Measurements from ENCODE around the gene HSD17B12. TPM values are rescaled to one million over a fixed set of nuclear protein-coding genes. Genes with fewer than 3 reads are reported as not detected.
"Not testable (repeated sequence)": the region's sequence is repeated elsewhere in the genome, so short reads cannot be mapped to it uniquely, and the experiment has no call there.

HSD17B12 gene
- total and polyA plus RNA-seq, 4 donors, result 87.9 to 172 (median 89.8) TPM

DNA sequence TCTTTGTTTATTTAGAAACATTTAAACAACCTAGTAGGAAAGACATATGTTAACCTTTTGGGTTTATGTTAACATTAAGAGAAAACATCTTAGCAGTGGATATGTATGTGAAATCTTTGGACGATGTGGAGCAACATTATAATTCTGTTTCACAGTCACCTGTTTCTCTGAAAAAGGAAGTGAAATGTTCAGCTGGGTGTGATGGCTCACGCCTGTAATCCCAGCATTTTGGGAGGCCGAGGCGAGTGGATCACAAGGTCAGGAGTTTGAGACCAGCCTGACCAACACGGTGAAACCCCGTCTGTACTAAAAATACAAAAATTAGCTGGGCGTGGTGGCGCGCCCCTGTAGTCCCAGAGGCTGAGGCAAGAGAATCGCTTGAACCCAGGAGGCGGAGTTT, 1.5 kb downstream of the HSD17B12 start:
- not testable (repeated sequence) for H3K27me3 ChIP-seq (ENCODE audit: control insufficient read depth, insufficient read depth, low read length); DNase-seq (ENCODE audit: low read depth in 4 of 6, low spot score in 6 of 6); H3K36me3 ChIP-seq (ENCODE audit: control insufficient read depth, insufficient read depth, low read length); H3K9me3 ChIP-seq (ENCODE audit: control insufficient read depth, insufficient read depth, low read length); H3K27ac ChIP-seq (ENCODE audit: low read depth, low read length)
- Histone ChIP-seq H3K4me3 (ENCODE audit: low read depth, low read length) (peak overlapping the region; percentile 99), H3K4me1 (ENCODE audit: control insufficient read depth, insufficient read depth, low read length) (peaks cover 11% of the 10 kb centered on the region)
- WGBS (ENCODE audit: insufficient coverage), result 94% methylated on average over 8 of the region's 11 CpGs

DNA sequence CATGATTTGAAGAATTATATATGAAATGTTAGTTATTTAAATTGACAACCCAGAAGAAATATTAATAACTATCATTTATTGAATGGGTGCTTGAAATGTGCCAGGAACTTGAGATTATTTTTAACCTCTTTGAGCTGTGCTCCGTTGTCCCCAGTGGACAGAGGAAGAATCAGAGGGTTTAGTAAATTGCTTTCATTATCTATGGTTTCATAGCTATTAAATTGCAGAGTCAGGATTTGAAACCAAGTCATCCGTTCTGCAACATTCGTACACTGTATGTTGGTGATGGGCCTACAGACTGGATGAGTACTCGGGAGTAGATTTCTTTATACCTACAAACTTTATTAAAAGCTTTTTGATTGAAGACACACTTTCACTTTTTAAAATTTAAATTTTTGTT, 4.9 kb downstream of the HSD17B12 start:
- WGBS (ENCODE audit: insufficient coverage), result no CpG with 5 or more reads among the region's 4 CpGs
- H3K27ac ChIP-seq (ENCODE audit: low read depth, low read length), result no peak overlapping the region

DNA sequence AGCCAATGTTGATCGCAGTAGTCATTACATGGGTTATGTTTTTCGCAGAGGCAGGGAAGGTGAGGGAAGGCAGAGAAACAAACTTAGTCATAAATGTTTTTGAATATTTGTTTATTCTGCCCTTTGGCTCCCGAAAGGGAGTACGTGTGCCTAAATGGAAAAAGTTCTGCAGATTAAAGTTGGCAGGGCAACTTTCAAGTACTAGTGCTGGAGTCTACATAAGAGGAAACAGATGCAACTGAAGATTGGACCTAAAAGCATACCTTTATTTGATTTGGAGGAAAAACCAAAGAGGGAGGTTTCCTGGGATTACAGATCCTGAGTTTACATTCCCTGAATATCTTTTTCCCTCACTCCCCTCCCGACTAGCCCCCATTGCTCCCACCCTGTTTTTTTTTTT, 5.7 kb downstream of the HSD17B12 start:
- Histone ChIP-seq H3K4me3 (ENCODE audit: low read depth, low read length) (no peak overlapping the region), H3K4me1 (ENCODE audit: control insufficient read depth, insufficient read depth, low read length) (peaks cover 7% of the 10 kb centered on the region), H3K9me3 (ENCODE audit: control insufficient read depth, insufficient read depth, low read length) (no peaks in the 10 kb centered on the region), H3K36me3 (ENCODE audit: control insufficient read depth, insufficient read depth, low read length) (no peaks in the 10 kb centered on the region), H3K27me3 (ENCODE audit: control insufficient read depth, insufficient read depth, low read length) (no peaks in the 10 kb centered on the region), H3K27ac (ENCODE audit: low read depth, low read length) (no peak overlapping the region)
- 96% methylated on average over 4 of the region's 5 CpGs for WGBS (ENCODE audit: insufficient coverage)
- no peak for DNase-seq (ENCODE audit: low read depth in 4 of 6, low spot score in 6 of 6)

More for the DNA sequence above, 4.9 kb downstream of the HSD17B12 start:
- peaks cover 7% of the 10 kb centered on the region for H3K4me1 ChIP-seq (ENCODE audit: control insufficient read depth, insufficient read depth, low read length)
- DNase-seq (ENCODE audit: low read depth in 4 of 6, low spot score in 6 of 6), result no peak
- no peak overlapping the region for H3K4me3 ChIP-seq (ENCODE audit: low read depth, low read length)
- no peaks in the 10 kb centered on the region for H3K9me3 ChIP-seq (ENCODE audit: control insufficient read depth, insufficient read depth, low read length)
- H3K27me3 ChIP-seq (ENCODE audit: control insufficient read depth, insufficient read depth, low read length), result no peaks in the 10 kb centered on the region
- no peaks in the 10 kb centered on the region for H3K36me3 ChIP-seq (ENCODE audit: control insufficient read depth, insufficient read depth, low read length)

DNA sequence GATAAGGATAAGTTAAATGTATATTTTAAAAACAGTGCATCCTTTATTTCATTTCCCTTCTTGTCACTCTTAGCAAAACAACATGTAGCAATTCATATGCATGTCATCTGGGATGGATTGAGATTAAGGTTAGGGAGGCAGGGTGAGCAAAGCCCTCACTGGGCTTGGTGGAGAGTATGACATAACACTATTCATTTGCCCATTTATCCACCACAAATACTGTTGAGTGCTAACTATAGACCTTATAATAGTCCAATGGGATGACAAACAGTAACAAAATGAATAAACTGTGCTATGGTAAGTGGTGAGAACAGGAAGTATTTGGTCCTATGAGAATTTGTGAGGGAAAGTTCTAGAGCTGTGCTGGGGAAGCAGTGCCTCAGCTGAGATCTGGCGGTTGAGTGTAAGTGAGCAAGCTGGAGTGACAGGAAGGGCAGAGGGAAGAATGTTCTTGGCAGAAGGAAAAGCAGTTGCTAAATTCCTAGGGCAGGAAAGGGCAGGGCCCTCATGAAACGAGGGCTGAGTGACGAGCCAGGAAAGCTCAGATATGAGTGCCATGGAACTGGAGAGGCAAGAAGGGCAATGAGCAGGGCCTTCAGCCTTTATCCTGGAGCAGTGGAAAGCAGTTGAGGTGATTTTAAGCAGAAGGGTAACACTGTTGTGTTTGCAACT, 6.7 kb downstream of the HSD17B12 start:
- H3K36me3 ChIP-seq (ENCODE audit: control insufficient read depth, insufficient read depth, low read length), result no peaks in the 10 kb centered on the region
- H3K9me3 ChIP-seq (ENCODE audit: control insufficient read depth, insufficient read depth, low read length), result no peaks in the 10 kb centered on the region
- no peak overlapping the region for H3K27ac ChIP-seq (ENCODE audit: low read depth, low read length)
- H3K4me3 ChIP-seq (ENCODE audit: low read depth, low read length), result no peak overlapping the region
- H3K27me3 ChIP-seq (ENCODE audit: control insufficient read depth, insufficient read depth, low read length), result no peaks in the 10 kb centered on the region
- no peak for DNase-seq (ENCODE audit: low read depth in 4 of 6, low spot score in 6 of 6)
- WGBS (ENCODE audit: insufficient coverage), result 93% methylated on average over 3 of the region's 3 CpGs
- H3K4me1 ChIP-seq (ENCODE audit: control insufficient read depth, insufficient read depth, low read length), result peaks cover 4% of the 10 kb centered on the region

DNA sequence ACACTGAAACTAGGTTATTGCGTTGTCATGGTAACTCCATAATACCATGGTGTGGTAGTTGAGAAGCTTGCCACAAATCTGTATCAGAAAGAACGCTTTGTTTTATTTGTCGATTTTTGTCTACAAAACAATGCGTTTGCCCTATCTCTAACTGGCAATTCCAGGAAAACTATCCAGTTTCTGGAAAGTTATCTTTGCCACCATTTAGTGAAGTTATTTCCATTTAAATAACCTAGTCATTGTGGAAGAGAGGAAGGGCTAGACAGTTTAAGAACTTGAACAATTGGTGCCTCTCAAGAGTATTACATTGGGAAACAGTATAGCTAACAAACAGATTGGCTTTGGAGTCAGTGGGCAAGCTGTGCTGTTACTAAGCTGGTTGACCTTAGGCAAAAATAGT, 7.9 kb downstream of the HSD17B12 start:
- no peaks in the 10 kb centered on the region for H3K27me3 ChIP-seq (ENCODE audit: control insufficient read depth, insufficient read depth, low read length)
- no peak overlapping the region for H3K4me3 ChIP-seq (ENCODE audit: low read depth, low read length)
- no peak for DNase-seq (ENCODE audit: low read depth in 4 of 6, low spot score in 6 of 6)
- no peak overlapping the region for H3K27ac ChIP-seq (ENCODE audit: low read depth, low read length)
- H3K4me1 ChIP-seq (ENCODE audit: control insufficient read depth, insufficient read depth, low read length), result peaks cover 3% of the 10 kb centered on the region
- no CpG with 5 or more reads among the region's 4 CpGs for WGBS (ENCODE audit: insufficient coverage)
- H3K36me3 ChIP-seq (ENCODE audit: control insufficient read depth, insufficient read depth, low read length), result no peaks in the 10 kb centered on the region
- no peaks in the 10 kb centered on the region for H3K9me3 ChIP-seq (ENCODE audit: control insufficient read depth, insufficient read depth, low read length)

DNA sequence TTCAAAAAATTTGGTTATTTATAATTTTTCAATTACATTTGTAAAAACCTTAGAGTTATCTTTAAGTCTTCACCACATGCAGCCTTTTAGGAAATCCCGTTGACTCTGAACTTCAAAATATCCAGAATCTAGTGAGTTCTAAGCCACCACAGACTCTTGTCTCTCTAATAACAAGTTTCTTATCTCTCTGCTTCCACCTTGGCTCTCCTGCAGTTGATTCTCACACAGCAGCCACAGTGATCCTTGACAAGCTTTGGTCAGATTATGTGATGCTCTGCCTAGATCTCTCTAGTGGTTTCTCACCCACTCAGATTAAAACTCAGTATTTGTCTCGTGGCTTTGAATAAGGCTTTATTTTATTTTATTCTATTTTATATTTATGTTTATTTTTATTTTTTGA, 8.6 kb downstream of the HSD17B12 start:
- no peaks in the 10 kb centered on the region for H3K36me3 ChIP-seq (ENCODE audit: control insufficient read depth, insufficient read depth, low read length)
- no peaks in the 10 kb centered on the region for H3K27me3 ChIP-seq (ENCODE audit: control insufficient read depth, insufficient read depth, low read length)
- DNase-seq (ENCODE audit: low read depth in 4 of 6, low spot score in 6 of 6), result no peak
- H3K27ac ChIP-seq (ENCODE audit: low read depth, low read length), result no peak overlapping the region
- no peak overlapping the region for H3K4me3 ChIP-seq (ENCODE audit: low read depth, low read length)
- H3K4me1 ChIP-seq (ENCODE audit: control insufficient read depth, insufficient read depth, low read length), result peaks cover 3% of the 10 kb centered on the region
- H3K9me3 ChIP-seq (ENCODE audit: control insufficient read depth, insufficient read depth, low read length), result no peaks in the 10 kb centered on the region
- 88% methylated on average over 1 of the region's 2 CpGs for WGBS (ENCODE audit: insufficient coverage)

DNA sequence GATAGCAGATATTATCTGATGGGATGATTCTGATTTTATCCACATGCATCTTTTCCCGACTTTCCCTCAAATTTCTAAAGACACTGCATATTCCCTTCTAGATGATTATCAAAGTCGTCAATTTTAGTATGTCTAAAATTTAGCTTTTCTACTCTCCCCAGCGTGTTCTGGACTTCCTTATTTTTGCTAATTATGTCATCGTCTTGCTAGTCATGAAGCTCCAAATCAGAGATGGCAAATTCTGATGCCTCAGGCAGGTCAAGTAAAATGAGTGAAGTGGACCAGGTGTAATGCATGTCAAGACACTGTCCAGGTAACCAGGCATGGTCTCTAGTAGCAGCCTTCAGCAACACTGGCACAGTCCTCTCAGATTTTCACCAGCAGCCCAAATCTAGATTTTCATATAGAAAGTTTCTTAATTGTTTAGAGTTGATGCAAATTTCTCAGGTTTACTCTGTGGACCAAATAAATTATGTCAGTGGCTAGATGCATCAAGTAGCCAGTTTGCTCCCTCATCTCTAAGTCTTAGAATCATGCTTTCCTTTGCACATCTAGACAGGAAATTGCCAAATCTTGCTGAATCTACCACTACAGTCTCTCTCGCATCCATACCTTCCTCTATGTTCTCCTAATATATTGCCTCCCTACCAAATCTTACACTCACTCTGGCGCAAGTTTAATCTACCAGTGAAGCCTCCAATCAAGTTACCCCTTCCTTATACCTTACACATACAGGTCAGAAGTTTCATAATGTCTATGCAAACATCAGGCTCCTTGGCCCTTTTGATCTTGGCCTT, 10.6 kb downstream of the HSD17B12 start:
- DNase-seq (ENCODE audit: low read depth in 4 of 6, low spot score in 6 of 6), result no peak
- H3K27ac ChIP-seq (ENCODE audit: low read depth, low read length), result no peak overlapping the region
- H3K9me3 ChIP-seq (ENCODE audit: control insufficient read depth, insufficient read depth, low read length), result no peaks in the 10 kb centered on the region
- WGBS (ENCODE audit: insufficient coverage), result 98% methylated on average over 3 of the region's 6 CpGs
- H3K4me3 ChIP-seq (ENCODE audit: low read depth, low read length), result no peak overlapping the region
- H3K4me1 ChIP-seq (ENCODE audit: control insufficient read depth, insufficient read depth, low read length), result peaks cover 3% of the 10 kb centered on the region
- H3K36me3 ChIP-seq (ENCODE audit: control insufficient read depth, insufficient read depth, low read length), result no peaks in the 10 kb centered on the region
- H3K27me3 ChIP-seq (ENCODE audit: control insufficient read depth, insufficient read depth, low read length), result no peaks in the 10 kb centered on the region

DNA sequence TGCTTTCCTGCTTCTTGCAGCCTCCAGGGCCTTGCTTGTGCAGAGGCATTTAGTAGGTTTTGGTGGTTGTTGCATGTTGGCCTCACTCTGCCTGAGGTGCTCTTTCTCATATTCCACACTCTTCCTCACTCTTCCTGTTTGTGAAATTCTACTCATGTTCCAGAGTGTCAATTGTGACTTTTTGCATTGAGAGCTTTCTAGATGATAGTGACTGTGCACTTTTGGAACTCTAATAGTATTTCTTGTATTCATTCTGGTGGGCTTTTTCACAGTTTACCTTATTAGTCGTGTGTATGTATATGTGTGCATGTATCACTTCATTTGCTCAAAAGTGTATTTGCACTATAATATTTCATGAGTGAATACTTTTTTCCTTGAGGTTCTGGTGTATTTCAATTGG, 11.3 kb downstream of the HSD17B12 start:
- Histone ChIP-seq H3K27ac (ENCODE audit: low read depth, low read length) (no peak overlapping the region), H3K9me3 (ENCODE audit: control insufficient read depth, insufficient read depth, low read length) (no peaks in the 10 kb centered on the region), H3K36me3 (ENCODE audit: control insufficient read depth, insufficient read depth, low read length) (no peaks in the 10 kb centered on the region), H3K4me3 (ENCODE audit: low read depth, low read length) (no peak overlapping the region), H3K4me1 (ENCODE audit: control insufficient read depth, insufficient read depth, low read length) (peaks cover 3% of the 10 kb centered on the region), H3K27me3 (ENCODE audit: control insufficient read depth, insufficient read depth, low read length) (no peaks in the 10 kb centered on the region)
- WGBS (ENCODE audit: insufficient coverage), result no CpG with 5 or more reads among the region's 1 CpG
- DNase-seq (ENCODE audit: low read depth in 4 of 6, low spot score in 6 of 6), result no peak

DNA sequence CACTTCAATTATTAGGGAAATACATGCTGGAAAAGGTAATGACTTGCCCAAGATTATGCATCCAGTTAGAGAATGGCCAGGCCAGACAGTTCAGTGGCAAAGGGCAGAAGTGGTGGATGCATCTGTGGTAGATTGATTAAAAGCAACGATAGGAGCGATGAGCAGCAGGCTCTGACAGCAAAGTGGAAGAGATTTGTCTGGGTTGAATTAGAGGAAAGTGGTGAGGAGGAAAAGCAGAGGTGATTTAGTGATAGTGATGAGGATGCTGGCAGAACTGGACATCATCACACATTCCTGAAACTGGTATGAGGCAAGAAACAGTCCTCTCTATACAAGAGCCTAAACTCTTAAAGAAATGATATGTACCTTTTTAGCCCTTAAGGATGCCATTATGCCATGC, 12.5 kb downstream of the HSD17B12 start:
- H3K36me3 ChIP-seq (ENCODE audit: control insufficient read depth, insufficient read depth, low read length), result no peaks in the 10 kb centered on the region
- no peaks in the 10 kb centered on the region for H3K9me3 ChIP-seq (ENCODE audit: control insufficient read depth, insufficient read depth, low read length)
- no peak for DNase-seq (ENCODE audit: low read depth in 4 of 6, low spot score in 6 of 6)
- 95% methylated on average over 2 of the region's 2 CpGs for WGBS (ENCODE audit: insufficient coverage)
- no peak overlapping the region for H3K4me3 ChIP-seq (ENCODE audit: low read depth, low read length)
- H3K4me1 ChIP-seq (ENCODE audit: control insufficient read depth, insufficient read depth, low read length), result no peaks in the 10 kb centered on the region
- H3K27me3 ChIP-seq (ENCODE audit: control insufficient read depth, insufficient read depth, low read length), result no peaks in the 10 kb centered on the region
- no peak overlapping the region for H3K27ac ChIP-seq (ENCODE audit: low read depth, low read length)

DNA sequence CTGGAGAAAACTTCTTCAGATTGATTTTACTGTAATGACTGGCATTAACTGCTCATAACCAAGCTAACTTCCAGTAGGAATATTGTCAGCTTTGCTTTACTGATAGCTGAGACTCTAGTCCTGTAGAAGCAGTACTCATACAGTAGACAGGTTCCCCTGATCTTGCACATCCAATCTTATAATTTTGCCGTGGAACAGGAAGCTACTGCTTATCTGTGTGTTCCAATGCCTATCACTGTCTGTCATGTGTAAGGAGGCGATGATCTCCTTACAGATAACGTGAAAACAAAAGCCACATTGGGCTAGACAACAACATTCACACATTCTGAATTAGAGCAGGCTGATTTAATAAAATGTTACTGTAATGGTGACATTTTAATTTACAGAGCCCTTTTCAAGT, 13.2 kb downstream of the HSD17B12 start:
- H3K27ac ChIP-seq (ENCODE audit: low read depth, low read length), result no peak overlapping the region
- H3K4me3 ChIP-seq (ENCODE audit: low read depth, low read length), result no peak overlapping the region
- no peaks in the 10 kb centered on the region for H3K9me3 ChIP-seq (ENCODE audit: control insufficient read depth, insufficient read depth, low read length)
- WGBS (ENCODE audit: insufficient coverage), result 80% methylated on average over 1 of the region's 3 CpGs
- H3K4me1 ChIP-seq (ENCODE audit: control insufficient read depth, insufficient read depth, low read length), result no peaks in the 10 kb centered on the region
- no peaks in the 10 kb centered on the region for H3K27me3 ChIP-seq (ENCODE audit: control insufficient read depth, insufficient read depth, low read length)
- DNase-seq (ENCODE audit: low read depth in 4 of 6, low spot score in 6 of 6), result no peak
- no peaks in the 10 kb centered on the region for H3K36me3 ChIP-seq (ENCODE audit: control insufficient read depth, insufficient read depth, low read length)
